ENCODE results near the gene RXFP2. TPM values are rescaled to one million over a fixed set of nuclear protein-coding genes. Genes with fewer than 3 reads are reported as not detected.

The RXFP2 gene
- total and polyA plus RNA-seq, 12 donors = 0.01 TPM; not detected in 11

DNA sequence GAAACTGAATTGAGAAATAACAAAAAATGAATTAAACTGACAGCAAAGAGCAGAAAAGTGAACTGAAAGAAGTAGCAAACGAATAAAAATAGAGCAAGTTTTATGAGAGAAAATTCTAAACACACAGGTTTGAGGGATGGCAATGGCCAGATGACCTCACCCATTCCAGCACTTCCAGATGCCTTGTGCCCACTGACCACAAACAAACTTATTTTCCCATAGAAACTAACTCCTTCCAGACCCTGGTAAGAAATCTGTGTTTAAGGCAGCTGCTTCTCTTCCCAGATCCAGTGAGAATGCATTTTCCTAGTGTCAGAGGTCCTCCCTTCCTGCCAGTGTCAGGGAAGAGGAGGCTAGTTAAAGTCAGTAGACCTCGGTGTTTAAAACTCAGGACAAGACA is 51.7 kb downstream of the RXFP2 start:
- peaks cover 0 to 4% (median 0%) of the 10 kb centered on the region in 7 donors for H3K27me3 ChIP-seq
- TF ChIP-seq, protein P1, sequence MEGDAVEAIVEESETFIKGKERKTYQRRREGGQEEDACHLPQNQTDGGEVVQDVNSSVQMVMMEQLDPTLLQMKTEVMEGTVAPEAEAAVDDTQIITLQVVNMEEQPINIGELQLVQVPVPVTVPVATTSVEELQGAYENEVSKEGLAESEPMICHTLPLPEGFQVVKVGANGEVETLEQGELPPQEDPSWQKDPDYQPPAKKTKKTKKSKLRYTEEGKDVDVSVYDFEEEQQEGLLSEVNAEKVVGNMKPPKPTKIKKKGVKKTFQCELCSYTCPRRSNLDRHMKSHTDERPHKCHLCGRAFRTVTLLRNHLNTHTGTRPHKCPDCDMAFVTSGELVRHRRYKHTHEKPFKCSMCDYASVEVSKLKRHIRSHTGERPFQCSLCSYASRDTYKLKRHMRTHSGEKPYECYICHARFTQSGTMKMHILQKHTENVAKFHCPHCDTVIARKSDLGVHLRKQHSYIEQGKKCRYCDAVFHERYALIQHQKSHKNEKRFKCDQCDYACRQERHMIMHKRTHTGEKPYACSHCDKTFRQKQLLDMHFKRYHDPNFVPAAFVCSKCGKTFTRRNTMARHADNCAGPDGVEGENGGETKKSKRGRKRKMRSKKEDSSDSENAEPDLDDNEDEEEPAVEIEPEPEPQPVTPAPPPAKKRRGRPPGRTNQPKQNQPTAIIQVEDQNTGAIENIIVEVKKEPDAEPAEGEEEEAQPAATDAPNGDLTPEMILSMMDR (IDR thresholded peaks at IDR 0.05) = no peak
- H3K9me3 ChIP-seq = no peaks in the 10 kb centered on the region
- DNase-seq = no peak
- no peak overlapping the region for H3K27ac ChIP-seq
- H3K36me3 ChIP-seq = no peaks in the 10 kb centered on the region
- no peak for ATAC-seq
- WGBS, 2 donors = 68 to 74% methylated on average over 2 of the region's 2 CpGs
- peaks cover 0 to 2% (median 0%) of the 10 kb centered on the region in 9 donors for H3K4me1 ChIP-seq
- intact Hi-C loops (cut with DNase I) = loop anchor here in 1 of 10 donors (10.0 kb wide), 1 partner anchor 356 kb away; no protein-coding TSS in a partner anchor
- no peak overlapping the region for H3K4me3 ChIP-seq

DNA sequence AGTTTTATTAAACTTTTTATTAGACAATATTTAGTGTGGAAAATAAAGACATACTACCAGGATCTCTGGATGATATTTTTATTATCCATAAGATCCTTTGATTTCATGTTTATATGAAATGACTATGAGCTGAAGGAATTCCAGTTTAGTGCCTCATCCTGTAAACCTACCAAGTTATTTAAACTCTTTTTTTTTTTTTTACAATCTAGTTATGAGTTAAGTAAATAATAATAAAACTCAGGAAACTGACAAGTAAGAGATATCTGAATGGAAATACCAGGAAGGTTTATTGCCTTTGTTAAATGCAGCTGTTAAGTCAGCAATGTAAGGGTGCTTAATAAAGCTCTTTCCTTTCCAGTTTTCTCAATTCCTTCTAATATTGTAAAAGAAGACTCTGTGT is 53.9 kb downstream of the RXFP2 start:
- intact Hi-C loops (cut with DNase I) = loop anchor here in 1 of 10 donors (10.0 kb wide), 1 partner anchor 358 kb away; no protein-coding TSS in a partner anchor
- H3K4me1 ChIP-seq = no peaks in the 10 kb centered on the region
- H3K9me3 ChIP-seq = no peaks in the 10 kb centered on the region
- no peaks in the 10 kb centered on the region for H3K27me3 ChIP-seq
- TF ChIP-seq, protein P1 (IDR thresholded peaks at IDR 0.05) = no peak
- no peaks in the 10 kb centered on the region for H3K36me3 ChIP-seq
- ATAC-seq = no peak
- no peak for DNase-seq
- H3K4me3 ChIP-seq = no peak overlapping the region
- no peak overlapping the region for H3K27ac ChIP-seq

DNA sequence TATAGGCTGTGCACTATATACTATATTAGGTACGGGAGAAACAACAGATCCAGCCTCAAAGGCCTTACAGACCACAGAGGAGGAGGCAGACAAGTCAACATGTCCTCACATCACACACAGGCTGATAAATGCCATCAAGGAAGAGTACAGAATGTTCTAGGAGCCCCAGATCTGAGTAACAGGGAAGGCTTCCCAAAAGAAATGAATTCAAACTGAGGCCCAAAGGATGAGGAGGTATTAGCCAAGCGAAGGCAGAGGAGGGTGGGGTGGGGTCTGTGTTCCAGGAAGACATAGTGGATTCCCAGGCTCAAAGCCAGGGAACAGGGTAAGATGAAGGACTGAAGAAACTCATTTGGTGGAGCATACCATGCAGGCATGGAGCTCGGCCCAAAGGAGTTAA is 55.1 kb downstream of the RXFP2 start:
- peak in 3 of 8 donors; percentile 19 to 64 (median 30) for ATAC-seq
- no peak for DNase-seq
- no peak overlapping the region for H3K4me3 ChIP-seq
- H3K27me3 ChIP-seq = no peaks in the 10 kb centered on the region
- no peaks in the 10 kb centered on the region for H3K4me1 ChIP-seq
- no peaks in the 10 kb centered on the region for H3K9me3 ChIP-seq
- no peaks in the 10 kb centered on the region for H3K36me3 ChIP-seq
- TF ChIP-seq, protein P1 (IDR thresholded peaks at IDR 0.05) = no peak
- H3K27ac ChIP-seq = no peak overlapping the region
- intact Hi-C loops (cut with DNase I) = loop anchor here in 1 of 10 donors (10.0 kb wide), 1 partner anchor 360 kb away; no protein-coding TSS in a partner anchor
- 75 to 85% methylated on average over 3 of the region's 3 CpGs for WGBS, 2 donors

DNA sequence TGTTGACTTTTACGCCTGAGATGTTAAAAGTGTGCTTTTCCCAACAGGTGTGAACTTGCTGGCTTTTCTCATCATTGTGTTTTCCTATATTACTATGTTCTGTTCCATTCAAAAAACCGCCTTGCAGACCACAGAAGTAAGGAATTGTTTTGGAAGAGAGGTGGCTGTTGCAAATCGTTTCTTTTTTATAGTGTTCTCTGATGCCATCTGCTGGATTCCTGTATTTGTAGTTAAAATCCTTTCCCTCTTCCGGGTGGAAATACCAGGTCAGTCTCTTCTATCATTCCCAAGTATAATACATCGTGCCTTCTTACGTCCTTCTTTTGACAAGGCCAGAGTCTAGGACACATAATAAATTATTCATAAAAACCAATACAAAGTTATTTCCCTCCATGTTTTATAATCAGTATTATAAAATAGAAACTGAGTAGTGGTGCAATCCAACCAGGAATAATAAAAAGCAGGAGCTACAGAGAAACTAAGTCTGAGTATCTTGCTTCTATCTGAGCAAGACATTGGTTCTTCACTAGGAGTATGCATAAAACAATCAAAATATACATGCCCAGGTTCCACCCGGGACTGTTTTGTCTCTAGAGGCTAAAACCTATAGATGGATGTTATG is 57.9 kb downstream of the RXFP2 start:
- Histone ChIP-seq H3K27me3 (no peaks in the 10 kb centered on the region), H3K4me3 (no peak overlapping the region), H3K36me3 (no peaks in the 10 kb centered on the region), H3K27ac (no peak overlapping the region), H3K9me3 (no peaks in the 10 kb centered on the region), H3K4me1 (peaks cover 0 to 8% (median 0%) of the 10 kb centered on the region in 9 donors)
- peak in 2 of 8 donors; percentile 35 to 39 for ATAC-seq
- intact Hi-C loops (cut with DNase I) = loop anchor here in 5 of 10 donors (5.0 to 10.0 kb wide), 3 partner anchors 360 to 365 kb away; no protein-coding TSS in a partner anchor
- 39 to 44% methylated on average over 7 of the region's 7 CpGs for WGBS, 2 donors
- TF ChIP-seq, protein P1 (IDR thresholded peaks at IDR 0.05) = peak in 7 of 9 donors; percentile 17 to 59 (median 49)
- DNase-seq = no peak

Data from heart right ventricle (tissue), 16 donors.